GM23248 (cell line): ENCODE data around the gene HTR4.

ENCODE experiments used
- EZH2 ChIP-seq: fragments of 200-600 bp; sonication (generic); IDR thresholded peaks from 2 replicates; pipeline ENCODE4 v1.6.1; 2018; ENCODE audit warnings: antibody characterized with exemption, mild to moderate bottlenecking; ENCODE audit not compliant: insufficient read depth, poor library complexity, severe bottlenecking
- EZH2phosphoT487 ChIP-seq: fragments of 200-600 bp; sonication (generic); IDR thresholded peaks from 2 replicates; pipeline ENCODE4 v1.6.1; 2018; ENCODE audit warnings: antibody characterized with exemption, moderate library complexity, mild to moderate bottlenecking, low read depth; ENCODE audit not compliant: insufficient read depth

- TF ChIP-seq EZH2phosphoT487 (no peak), EZH2 (no peak)
These were observed 178.0 kb downstream of the HTR4 start for GRCh38 chr5:148476302-148476701.
